NCI-H1417 (cell line): ENCODE measurements around the gene DPEP3.
"Not testable (repeated sequence)": the region's sequence is repeated elsewhere in the genome, so short reads cannot be mapped to it uniquely, and the experiment has no call there.

Experiments used
- DNase-seq, 3 experiments: peaks; one replicate each; lab custom pipeline; 2025; lab: John Stamatoyannopoulos, UW

DPEP3 gene

DNA sequence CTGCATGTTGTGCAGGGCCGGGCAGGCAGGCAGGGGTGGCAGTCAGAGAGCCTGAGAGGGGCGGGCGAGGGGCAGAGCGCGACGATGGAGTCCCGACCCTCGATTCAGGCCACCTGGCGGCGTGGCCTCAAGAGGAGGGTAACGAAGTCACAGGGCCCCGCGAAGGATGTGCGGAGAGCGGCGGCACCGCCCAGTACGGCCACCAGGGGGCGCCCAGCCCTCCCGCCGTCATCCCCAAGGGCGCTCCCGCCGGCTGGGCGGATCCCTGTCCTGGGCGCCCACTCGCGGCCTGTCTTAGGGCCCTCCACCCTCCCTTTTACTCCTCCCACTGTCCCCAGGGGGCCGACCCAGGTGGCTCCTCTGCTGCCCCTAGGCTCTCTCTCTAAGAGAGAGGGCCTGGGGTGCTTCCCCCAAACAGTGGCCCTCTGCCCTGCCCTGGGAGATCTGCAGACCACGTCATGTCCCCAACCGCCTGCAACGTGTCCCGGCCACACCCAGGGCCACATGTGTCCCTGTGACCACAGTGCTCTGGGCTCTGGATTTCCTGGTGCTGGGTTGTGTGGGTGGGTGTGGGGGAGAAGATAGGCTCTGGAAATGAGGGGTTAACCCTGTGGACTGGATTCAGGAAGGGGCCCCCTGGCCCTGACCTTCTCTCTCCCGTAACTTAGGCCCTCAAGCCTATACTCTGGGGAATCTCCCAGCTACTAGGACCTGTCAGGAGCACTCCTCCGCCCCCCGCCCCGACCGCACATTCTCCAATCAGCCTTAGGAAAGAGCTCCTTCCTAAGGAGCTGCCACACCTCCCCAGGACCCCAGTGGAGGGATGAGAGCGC, 13.1 kb upstream of the DPEP3 start:
- DNase-seq: peak in 1 of 3 experiments; percentile 48

GRCh38 chr16:67992661-67993206, 12.4 kb upstream of the DPEP3 start:
- no peak for DNase-seq

- DNase-seq: peak in 1 of 3 experiments; percentile 3
Observed at GRCh38 chr16:67990018-67990386, 9.7 kb upstream of the DPEP3 start.

- no peak for DNase-seq
Observed at GRCh38 chr16:67989322-67990017, 9.2 kb upstream of the DPEP3 start.

GRCh38 chr16:67988675-67989074, 8.4 kb upstream of the DPEP3 start:
- no peak for DNase-seq

DNA sequence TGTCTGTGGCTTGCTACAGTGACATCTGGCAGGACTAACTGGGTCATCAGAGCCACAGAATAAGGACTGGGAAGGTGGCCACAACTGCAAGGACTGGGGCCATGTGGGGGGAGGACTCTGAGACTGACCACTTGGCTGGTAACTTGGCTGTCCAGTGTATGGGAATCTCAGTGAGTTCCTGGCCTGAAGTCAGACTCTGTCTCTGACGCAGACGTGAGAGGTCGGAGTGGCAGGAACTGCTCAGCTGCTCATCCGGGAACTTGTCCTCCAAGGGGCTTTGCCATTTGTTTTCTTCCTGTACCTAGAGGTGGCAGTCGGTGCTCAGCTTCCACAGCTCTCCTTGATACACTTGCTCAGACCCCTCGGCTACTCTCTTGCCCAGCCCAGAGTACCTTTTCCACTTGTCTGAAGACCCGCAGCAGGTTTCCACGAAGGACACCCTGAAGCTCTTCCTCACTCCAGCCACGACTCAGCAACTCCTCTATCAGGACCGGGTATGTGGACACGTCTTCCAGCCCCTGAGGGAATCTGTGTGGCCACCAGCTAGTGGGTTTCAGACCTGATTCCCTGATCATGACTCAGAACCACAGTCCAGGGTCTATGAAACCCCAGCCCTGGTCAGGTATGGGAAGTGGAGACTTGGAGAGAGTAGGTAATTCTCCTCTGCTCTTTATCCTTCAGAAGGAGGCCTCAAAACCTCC, 7.3 kb upstream of the DPEP3 start:
- no peak for DNase-seq

DNA sequence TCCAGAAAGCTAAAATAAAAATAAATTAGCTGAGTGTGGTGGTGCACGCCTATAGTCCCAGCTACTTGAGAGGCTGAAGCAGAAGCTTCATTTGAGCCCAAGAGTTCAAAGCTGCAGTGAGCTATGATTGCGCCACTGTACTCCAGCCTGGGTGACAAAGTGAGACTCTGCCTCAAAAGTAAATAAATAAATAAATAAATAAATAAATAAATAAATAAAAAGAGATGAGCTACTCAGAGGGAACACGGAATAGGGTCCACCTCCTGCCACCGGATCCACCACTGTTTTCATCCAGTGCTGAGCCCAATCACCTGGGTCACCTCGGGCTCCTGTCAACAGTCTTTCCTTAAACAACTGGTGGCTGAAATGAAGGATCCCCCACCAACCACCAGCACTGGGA, 6.7 kb upstream of the DPEP3 start:
- DNase-seq: no peak

DNA sequence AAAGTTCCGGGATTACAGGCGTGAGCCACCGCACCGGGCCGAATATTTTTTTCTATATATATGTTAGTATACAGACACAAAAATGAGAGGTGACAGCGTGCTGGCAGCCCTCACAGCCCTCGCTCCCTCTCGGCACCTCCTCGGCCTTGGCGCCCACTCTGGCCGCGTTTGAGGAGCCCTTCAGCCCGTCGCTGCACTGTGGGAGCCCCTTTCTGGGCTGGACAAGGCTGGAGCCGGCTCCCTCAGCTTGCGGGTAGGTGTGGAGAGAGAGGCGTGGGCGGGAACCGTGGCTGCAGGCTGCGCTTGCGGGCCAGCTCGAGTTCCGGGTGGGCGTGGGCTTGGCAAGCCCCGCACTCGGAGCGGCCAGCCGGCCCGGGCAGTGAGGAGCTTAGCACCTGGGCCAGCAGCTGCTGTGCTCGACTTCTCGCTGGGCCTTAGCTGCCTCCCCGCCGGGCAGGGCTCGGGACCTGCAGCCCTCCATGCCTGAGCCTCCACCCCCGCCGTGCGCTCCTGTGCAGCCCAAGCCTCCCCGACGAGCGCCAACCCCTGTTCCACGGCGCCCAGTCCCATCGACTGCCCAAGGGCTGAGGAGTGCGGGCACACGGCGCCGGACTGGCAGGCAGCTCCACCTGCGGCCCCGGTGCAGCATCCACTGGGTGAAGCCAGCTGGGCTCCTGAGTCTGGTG, 1.9 kb upstream of the DPEP3 start:
- DNase-seq: no peak

GRCh38 chr16:67977469-67978227, 2.7 kb downstream of the DPEP3 start:
- DNase-seq: no peak

DNA sequence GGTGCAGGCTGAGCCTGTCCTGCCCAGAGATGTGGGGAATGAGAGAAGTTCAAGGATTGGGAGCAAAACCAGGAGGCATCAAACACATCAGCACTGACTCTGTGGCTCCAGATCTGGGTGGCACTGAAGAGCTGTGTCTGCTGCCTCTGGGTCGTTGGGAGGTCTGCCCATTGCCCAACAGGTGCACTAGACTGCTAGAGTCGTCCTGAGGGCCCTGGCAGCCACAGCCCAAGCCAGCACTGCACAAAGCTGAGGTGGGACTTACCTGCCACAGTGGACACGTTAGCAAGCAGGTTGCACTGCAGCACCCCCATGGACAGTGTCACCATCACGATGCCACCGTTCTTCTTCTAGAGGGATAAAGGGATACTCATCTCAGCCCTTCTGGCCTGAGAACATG, 3.3 kb downstream of the DPEP3 start:
- no peak for DNase-seq

DNA sequence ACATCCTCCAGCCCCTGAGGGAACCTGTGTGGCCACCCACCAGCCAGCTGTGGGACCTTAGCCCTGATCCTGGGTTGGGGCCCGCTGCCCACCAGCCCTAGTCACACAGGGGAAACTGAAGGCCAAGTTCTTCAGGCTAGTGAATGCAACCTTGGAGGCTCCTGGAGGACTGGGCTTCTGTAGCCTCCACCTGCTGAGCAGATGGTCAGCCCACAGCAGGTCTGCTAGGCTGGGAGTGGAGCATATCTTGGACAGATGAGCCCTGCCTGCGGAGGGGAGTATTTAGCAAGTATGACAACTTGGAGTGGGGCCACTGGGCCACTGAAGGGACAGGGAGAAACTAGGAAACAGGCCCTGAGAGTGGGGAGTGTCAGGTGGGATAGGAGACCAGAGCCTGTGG, 4.1 kb downstream of the DPEP3 start:
- DNase-seq: no peak

- no peak for DNase-seq
Observed at GRCh38 chr16:67975321-67976105, 4.8 kb downstream of the DPEP3 start.

GRCh38 chr16:67972285-67972684, 8.0 kb downstream of the DPEP3 start:
- DNase-seq: not testable (repeated sequence)

DNA sequence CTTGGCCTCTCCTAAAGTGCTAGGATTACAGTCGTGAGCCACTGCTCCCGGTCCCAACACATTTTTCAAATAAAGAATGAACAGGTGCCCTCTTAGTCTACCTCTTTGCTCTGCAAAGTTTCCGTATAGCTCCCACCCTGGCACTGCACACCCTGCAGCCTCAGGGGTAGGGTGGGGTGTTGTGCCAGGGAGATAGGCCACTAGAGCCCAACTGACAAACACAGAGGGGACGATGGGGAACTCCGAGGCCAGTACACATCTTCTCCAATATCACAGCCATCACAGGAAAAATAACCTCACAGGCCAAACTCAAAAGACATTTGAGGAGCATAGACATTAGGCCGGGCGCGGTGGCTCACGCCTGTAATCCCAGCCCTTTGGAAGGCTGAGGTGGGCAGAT, 9.2 kb downstream of the DPEP3 start:
- no peak for DNase-seq

DNA sequence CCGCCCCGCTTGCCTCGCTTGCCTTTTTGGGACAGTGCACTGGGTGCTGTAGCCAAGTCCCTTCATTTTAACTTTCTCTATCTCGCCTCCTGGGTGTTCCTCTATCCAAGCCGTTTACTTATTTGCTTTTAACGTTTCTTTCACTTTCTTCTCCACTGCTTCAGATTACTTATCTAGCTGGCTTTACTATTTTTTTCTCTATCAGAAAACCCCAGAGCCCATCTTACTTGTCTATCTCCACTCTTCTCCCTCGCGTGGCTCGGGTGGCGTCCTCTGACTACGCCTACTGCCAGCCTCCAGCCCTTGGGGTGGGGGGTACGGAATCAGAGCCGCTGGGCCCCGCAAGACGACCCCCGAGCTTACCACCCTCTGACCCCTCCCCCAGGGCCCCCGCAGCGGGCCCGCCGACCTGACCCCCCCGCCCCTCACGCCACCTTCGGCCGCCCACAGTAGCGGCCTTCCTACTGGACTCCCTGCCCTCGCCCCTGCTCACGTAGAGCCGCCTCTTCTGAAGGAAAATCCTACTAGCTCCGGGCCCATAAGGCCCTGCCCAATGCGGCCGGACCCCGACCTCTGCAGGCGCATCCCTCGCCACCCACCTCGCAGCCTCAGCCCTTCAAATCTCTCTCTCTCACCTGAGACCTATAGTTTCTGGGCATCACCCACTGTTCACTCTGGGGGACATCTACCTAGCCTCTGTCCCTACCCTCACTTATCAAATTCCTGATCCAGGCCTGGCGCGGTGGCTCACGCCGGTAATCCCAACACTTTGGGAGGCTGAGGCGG, 10.9 kb downstream of the DPEP3 start:
- no peak for DNase-seq

- DNase-seq: no peak
Observed at GRCh38 chr16:67968400-67969253, 11.7 kb downstream of the DPEP3 start, which contains the start of gene SLC12A4. TSS of gene SLC12A4 (minus strand) at chr16:67968637. CDS start at chr16:67968553, 84 bp downstream.

- DNase-seq: no peak
Observed at GRCh38 chr16:67967958-67968399, 12.3 kb downstream of the DPEP3 start.

DNA sequence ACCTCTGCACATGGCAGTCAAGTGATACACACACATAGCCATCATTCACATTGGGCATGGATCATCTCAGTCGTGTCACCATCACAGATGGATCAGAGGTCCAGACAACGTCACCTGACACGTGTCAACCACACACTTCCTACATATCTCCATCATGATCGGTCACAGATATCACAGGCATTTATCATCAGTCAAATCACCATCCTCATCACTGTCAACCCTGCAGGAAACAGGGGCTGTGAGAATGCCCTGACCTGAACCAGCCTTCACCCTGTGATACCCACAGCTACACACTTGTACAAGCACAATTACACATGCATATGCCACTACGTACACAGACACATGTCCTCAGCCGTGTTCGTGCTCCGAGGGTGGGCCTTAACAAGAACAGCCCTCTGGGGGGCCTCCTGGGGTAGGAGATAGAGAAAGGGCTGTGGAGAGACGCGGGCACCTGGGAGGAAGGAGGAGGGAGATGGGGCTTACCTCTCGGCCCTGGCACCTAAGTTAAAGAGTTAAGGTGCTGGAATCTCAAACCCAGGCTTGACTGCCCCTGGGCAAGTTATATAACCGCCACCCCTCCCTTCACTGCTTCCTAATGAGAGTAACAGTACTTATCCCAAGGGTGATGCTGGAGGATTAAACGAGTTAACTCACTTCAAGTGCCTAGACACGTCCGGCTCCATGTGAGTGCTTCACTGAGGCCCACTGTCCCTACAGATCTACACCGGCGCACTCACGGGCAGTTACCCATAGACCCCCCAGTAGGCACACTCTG, 12.9 kb downstream of the DPEP3 start:
- no peak for DNase-seq
